ENCODE results near the gene TUBGCP2. TPM values are rescaled to one million over a fixed set of nuclear protein-coding genes. Genes with fewer than 3 reads are reported as not detected.

TUBGCP2 gene
- total RNA-seq, 1 donor from 2014 or later: 35.2 TPM

GRCh38 chr10:133298466-133298865 lies 10.2 kb downstream of the TUBGCP2 start:
- no peak for DNase-seq (ENCODE audit: low read depth)
- H3K4me3 ChIP-seq (ENCODE audit: low read depth, low read length): no peak overlapping the region
- TF ChIP-seq CTCF (conservative IDR thresholded peaks at IDR 0.05; ENCODE audit: low read depth, low read length): no peak

GRCh38 chr10:133297504-133297903 lies 11.2 kb downstream of the TUBGCP2 start:
- TF ChIP-seq CTCF (conservative IDR thresholded peaks at IDR 0.05; ENCODE audit: low read depth, low read length): no peak

GRCh38 chr10:133295426-133296320 lies 13.0 kb downstream of the TUBGCP2 start:
- DNase-seq (ENCODE audit: low read depth): no peak
- no peak for TF ChIP-seq CTCF (conservative IDR thresholded peaks at IDR 0.05; ENCODE audit: low read depth, low read length)
- H3K4me3 ChIP-seq (ENCODE audit: low read depth, low read length): no peak overlapping the region

More at GRCh38 chr10:133297504-133297903, 11.2 kb downstream of the TUBGCP2 start:
- no peak overlapping the region for H3K4me3 ChIP-seq (ENCODE audit: low read depth, low read length)
- DNase-seq (ENCODE audit: low read depth): no peak

GRCh38 chr10:133294189-133294588 lies 14.5 kb downstream of the TUBGCP2 start:
- no peak for TF ChIP-seq CTCF (conservative IDR thresholded peaks at IDR 0.05; ENCODE audit: low read depth, low read length)
- no peak for DNase-seq (ENCODE audit: low read depth)
- no peak overlapping the region for H3K4me3 ChIP-seq (ENCODE audit: low read depth, low read length)

GRCh38 chr10:133293810-133294119 lies 14.9 kb downstream of the TUBGCP2 start:
- no peak for DNase-seq (ENCODE audit: low read depth)
- H3K4me3 ChIP-seq (ENCODE audit: low read depth, low read length): no peak overlapping the region
- TF ChIP-seq CTCF (conservative IDR thresholded peaks at IDR 0.05; ENCODE audit: low read depth, low read length): no peak

GRCh38 chr10:133292919-133293809 lies 15.5 kb downstream of the TUBGCP2 start:
- TF ChIP-seq CTCF (conservative IDR thresholded peaks at IDR 0.05; ENCODE audit: low read depth, low read length): no peak
- no peak for DNase-seq (ENCODE audit: low read depth)
- H3K4me3 ChIP-seq (ENCODE audit: low read depth, low read length): no peak overlapping the region

Measured in epithelial cell of proximal tubule (primary cell).